ENCODE data around the gene BEST2.

Gene BEST2

GRCh38 chr19:12784394-12784870, 32.8 kb downstream of the BEST2 start:
- TF ChIP-seq TCF12 (IDR thresholded peaks at IDR 0.05; ENCODE audit: low read depth) (no peak), TAF1 (IDR thresholded peaks at IDR 0.05; ENCODE audit: low read depth) (no peak), REST (IDR thresholded peaks at IDR 0.05; ENCODE audit: low read depth) (no peak), ZBTB7A (IDR thresholded peaks at IDR 0.05; ENCODE audit: low read depth) (no peak), YY1 (IDR thresholded peaks at IDR 0.05; ENCODE audit: low read depth) (no peak), NFIC (IDR thresholded peaks at IDR 0.05) (no peak), USF1 (IDR thresholded peaks at IDR 0.05) (no peak), RAD21 (IDR thresholded peaks at IDR 0.05; ENCODE audit: low read depth) (no peak), CREB1 (IDR thresholded peaks at IDR 0.05; ENCODE audit: low read depth) (no peak), TEAD4 (IDR thresholded peaks at IDR 0.05) (no peak), CEBPB (IDR thresholded peaks at IDR 0.05) (no peak), MAX (IDR thresholded peaks at IDR 0.05) (no peak), EP300 (IDR thresholded peaks at IDR 0.05; ENCODE audit: borderline replicate concordance) (no peak), FOXM1 (IDR thresholded peaks at IDR 0.05; ENCODE audit: borderline replicate concordance, low read depth) (no peak), EGR1 (IDR thresholded peaks at IDR 0.05) (no peak)

- TF ChIP-seq CEBPB (IDR thresholded peaks at IDR 0.05) = no peak
- TF ChIP-seq TEAD4 (IDR thresholded peaks at IDR 0.05) = no peak
- no peak for TF ChIP-seq EGR1 (IDR thresholded peaks at IDR 0.05)
- TF ChIP-seq EP300 (IDR thresholded peaks at IDR 0.05; ENCODE audit: borderline replicate concordance) = no peak
- TF ChIP-seq NFIC (IDR thresholded peaks at IDR 0.05) = no peak
- no peak for TF ChIP-seq REST (IDR thresholded peaks at IDR 0.05; ENCODE audit: low read depth)
- no peak for TF ChIP-seq TAF1 (IDR thresholded peaks at IDR 0.05; ENCODE audit: low read depth)
- TF ChIP-seq FOXM1 (IDR thresholded peaks at IDR 0.05; ENCODE audit: borderline replicate concordance, low read depth) = no peak
- TF ChIP-seq USF1 (IDR thresholded peaks at IDR 0.05) = no peak
- no peak for TF ChIP-seq ZBTB7A (IDR thresholded peaks at IDR 0.05; ENCODE audit: low read depth)
- TF ChIP-seq RAD21 (IDR thresholded peaks at IDR 0.05; ENCODE audit: low read depth) = no peak
- TF ChIP-seq MAX (IDR thresholded peaks at IDR 0.05) = no peak
- no peak for TF ChIP-seq CREB1 (IDR thresholded peaks at IDR 0.05; ENCODE audit: low read depth)
- no peak for TF ChIP-seq TCF12 (IDR thresholded peaks at IDR 0.05; ENCODE audit: low read depth)
Observed at GRCh38 chr19:12784871-12785430, 33.4 kb downstream of the BEST2 start.

GRCh38 chr19:12785431-12786031, 33.9 kb downstream of the BEST2 start:
- TF ChIP-seq TCF12 (IDR thresholded peaks at IDR 0.05; ENCODE audit: low read depth) (no peak), REST (IDR thresholded peaks at IDR 0.05; ENCODE audit: low read depth) (no peak), CEBPB (IDR thresholded peaks at IDR 0.05) (no peak), NFIC (IDR thresholded peaks at IDR 0.05) (no peak), MAX (IDR thresholded peaks at IDR 0.05) (no peak), EP300 (IDR thresholded peaks at IDR 0.05; ENCODE audit: borderline replicate concordance) (no peak), USF1 (IDR thresholded peaks at IDR 0.05) (no peak), YY1 (IDR thresholded peaks at IDR 0.05; ENCODE audit: low read depth) (no peak), TEAD4 (IDR thresholded peaks at IDR 0.05) (no peak), RAD21 (IDR thresholded peaks at IDR 0.05; ENCODE audit: low read depth) (no peak), EGR1 (IDR thresholded peaks at IDR 0.05) (no peak), FOXM1 (IDR thresholded peaks at IDR 0.05; ENCODE audit: borderline replicate concordance, low read depth) (no peak)

All from Ishikawa (cell line).